T47D (cell line): Measurements from ENCODE around the gene XCR1.
"Not testable (repeated sequence)": the region's sequence is repeated elsewhere in the genome, so short reads cannot be mapped to it uniquely, and the experiment has no call there.

ENCODE experiments used
- DNase-seq, 2 experiments: peaks; one replicate each; pipeline versions ENCODE4 v3.0.0 to v3.0.0-alpha.2; 2011 to 2012; ENCODE audit warnings: low read depth in 1 of 2, low spot score in 1 of 2
- JUND ChIP-seq: IDR thresholded peaks from 2 replicates; pipeline ENCODE4 v1.6.1; 2012; ENCODE audit warnings: low read depth
- in situ Hi-C: cut with HindIII; loops from 2 replicates; pipeline ENCODE4 v1.10.0; 2016; ENCODE audit warnings: low sequenced_read_pairs, low pct_unique_long_range_greater_than_20kb

The XCR1 gene

GRCh38 chr3:46010519-46011113 is 16.7 kb downstream of the XCR1 start:
- in situ Hi-C loops, result no loop called here

GRCh38 chr3:46008058-46008457 is 19.2 kb downstream of the XCR1 start:
- no peak for TF ChIP-seq JUND
- DNase-seq, result no peak
- in situ Hi-C loops, result no loop called here

More at GRCh38 chr3:46010519-46011113, 16.7 kb downstream of the XCR1 start:
- DNase-seq, result no peak
- TF ChIP-seq JUND, result no peak

DNA sequence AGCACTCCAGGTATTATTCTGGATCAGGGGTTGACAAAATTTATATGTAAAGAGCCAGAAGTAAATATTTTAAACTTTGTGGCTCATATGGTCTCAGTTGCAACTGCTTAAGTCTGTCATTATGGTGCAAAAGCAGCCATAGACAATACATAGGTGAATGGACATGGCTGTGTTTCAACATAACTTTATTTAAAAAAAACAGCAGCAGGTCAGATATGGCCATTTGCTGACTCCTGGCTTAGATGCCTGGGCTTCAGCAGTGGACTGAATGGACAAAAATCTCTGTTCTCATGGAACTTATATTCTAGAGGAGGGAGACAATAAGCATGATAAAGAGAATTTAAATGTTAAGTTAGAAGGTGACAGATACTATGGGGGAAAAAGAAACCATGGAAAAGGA is 20.0 kb downstream of the XCR1 start:
- in situ Hi-C loops, result no loop called here
- DNase-seq, result no peak
- no peak for TF ChIP-seq JUND

GRCh38 chr3:46006238-46007032 is 20.8 kb downstream of the XCR1 start:
- no peak for DNase-seq
- in situ Hi-C loops, result no loop called here
- TF ChIP-seq JUND, result no peak

- in situ Hi-C loops, DNase-seq: not testable (repeated sequence)
Measured at GRCh38 chr3:46003706-46004105, 23.6 kb downstream of the XCR1 start.

DNA sequence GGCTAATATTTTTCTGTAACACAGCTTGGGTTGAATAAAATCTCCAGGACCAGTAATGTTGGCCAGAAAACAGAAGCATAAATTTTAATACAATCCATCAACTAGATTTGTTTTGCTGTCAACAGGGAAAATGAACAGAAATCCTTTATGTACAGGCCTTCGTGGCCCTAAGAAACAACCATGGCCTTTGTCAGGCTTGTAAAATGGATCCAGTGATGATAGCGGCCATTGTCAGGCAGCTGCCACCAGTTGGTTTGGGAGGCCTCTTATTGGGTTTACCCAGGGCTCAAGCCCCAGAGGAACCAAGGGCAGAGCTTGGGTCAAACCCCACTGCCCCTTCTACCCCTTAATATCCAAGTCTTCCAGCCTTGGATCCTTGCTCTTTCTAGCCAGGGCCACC is 26.1 kb downstream of the XCR1 start:
- DNase-seq, result no peak
- in situ Hi-C loops, result no loop called here
- TF ChIP-seq JUND, result no peak

- in situ Hi-C loops, result no loop called here
- TF ChIP-seq JUND, result no peak
- DNase-seq, result no peak
Measured at GRCh38 chr3:45997942-45998341, 29.3 kb downstream of the XCR1 start.

- not testable (repeated sequence) for DNase-seq
Measured at GRCh38 chr3:45997499-45997898, 29.8 kb downstream of the XCR1 start.

GRCh38 chr3:45995236-45996192 is 31.8 kb downstream of the XCR1 start, which contains the start of gene FYCO1:
Gene FYCO1 (minus strand): TSS chr3:45995824. CDS start chr3:45984910, 10,914 bp downstream.
- no peak for TF ChIP-seq JUND
- DNase-seq, result peak; percentile 90
- in situ Hi-C loops, result no loop called here

More at GRCh38 chr3:45997499-45997898, 29.8 kb downstream of the XCR1 start:
- in situ Hi-C loops, result not testable (repeated sequence)

DNA sequence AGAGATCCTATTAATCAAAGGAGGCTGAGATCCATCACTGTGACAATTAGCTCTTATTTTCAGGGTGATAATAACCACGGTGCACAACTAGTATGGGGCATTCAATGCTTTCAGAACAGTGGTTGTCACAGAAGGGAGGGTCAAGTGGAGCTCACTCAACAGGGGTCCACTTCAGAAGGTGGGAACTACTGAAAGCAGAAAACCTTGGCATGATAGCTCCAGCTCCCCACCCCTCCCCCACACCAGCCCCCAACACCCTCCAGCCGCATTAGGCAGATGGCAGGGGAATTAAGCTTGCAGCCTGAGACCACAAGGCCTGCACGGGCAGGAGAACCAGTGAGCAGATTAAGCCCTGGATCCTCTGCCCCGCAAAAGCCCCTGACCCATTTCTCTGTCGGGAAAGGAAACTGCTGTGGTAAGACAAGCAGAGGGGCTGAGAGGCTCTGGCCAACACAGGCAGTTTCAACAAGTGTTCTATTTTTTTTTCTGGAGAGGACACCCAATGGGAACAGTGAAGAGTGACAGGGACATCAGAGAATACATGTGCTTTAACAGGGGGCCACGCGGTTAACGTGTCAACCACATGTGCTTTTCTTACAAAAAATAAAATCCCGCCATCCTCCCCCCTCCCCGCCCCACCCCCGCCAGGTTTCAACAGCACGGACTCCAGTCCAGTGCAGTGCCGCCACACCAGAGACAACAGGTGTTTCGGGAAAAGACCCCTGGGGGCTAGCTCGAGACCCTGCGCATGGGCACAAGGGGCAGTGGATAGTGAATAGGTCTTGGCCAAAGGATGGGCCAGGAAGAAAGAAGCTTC is 32.7 kb downstream of the XCR1 start:
- TF ChIP-seq JUND, result no peak
- in situ Hi-C loops, result no loop called here
- DNase-seq, result peak in 1 of 2 experiments; percentile 7

- in situ Hi-C loops, result no loop called here
Measured at GRCh38 chr3:45993421-45994027, 33.8 kb downstream of the XCR1 start.

GRCh38 chr3:45992821-45993221 is 34.5 kb downstream of the XCR1 start:
- no peak for DNase-seq
- in situ Hi-C loops, result no loop called here
- no peak for TF ChIP-seq JUND

More at GRCh38 chr3:45993421-45994027, 33.8 kb downstream of the XCR1 start:
- no peak for DNase-seq
- TF ChIP-seq JUND, result no peak
